GM12873 (cell line): Measurements from ENCODE around the gene ZNF687.

Experiments
- TF ChIP-seq, protein P1 (sequence below): IDR thresholded peaks from 2 replicates; pipeline ENCODE4 v1.5.1; 2012; ENCODE audit warnings: low read depth, mild to moderate bottlenecking, moderate library complexity, low read length, control low read depth; ENCODE audit not compliant: insufficient read depth; ENCODE audit errors: missing control alignments

Gene ZNF687

DNA sequence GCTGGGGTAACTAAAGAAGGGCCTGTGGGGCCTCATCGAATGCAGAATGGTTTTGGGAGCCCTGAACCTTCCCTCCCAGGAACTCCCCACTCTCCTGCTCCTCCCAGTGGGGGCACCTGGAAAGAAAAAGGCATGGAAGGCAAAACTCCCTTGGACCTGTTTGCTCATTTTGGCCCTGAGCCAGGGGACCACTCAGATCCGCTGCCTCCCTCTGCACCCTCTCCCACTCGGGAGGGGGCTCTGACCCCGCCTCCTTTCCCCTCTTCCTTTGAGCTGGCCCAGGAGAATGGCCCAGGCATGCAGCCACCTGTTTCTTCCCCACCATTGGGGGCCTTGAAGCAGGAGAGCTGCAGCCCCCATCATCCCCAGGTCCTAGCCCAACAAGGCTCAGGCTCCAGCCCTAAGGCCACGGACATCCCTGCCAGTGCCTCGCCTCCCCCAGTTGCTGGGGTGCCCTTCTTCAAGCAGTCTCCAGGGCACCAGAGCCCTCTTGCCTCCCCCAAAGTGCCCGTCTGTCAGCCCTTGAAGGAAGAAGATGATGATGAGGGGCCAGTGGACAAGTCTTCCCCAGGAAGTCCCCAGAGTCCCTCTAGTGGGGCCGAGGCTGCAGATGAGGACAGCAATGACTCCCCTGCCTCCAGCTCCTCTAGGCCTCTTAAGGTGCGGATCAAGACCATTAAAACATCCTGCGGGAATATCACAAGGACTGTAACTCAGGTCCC, 4.7 kb downstream of the ZNF687 start:
- TF ChIP-seq, protein P1, sequence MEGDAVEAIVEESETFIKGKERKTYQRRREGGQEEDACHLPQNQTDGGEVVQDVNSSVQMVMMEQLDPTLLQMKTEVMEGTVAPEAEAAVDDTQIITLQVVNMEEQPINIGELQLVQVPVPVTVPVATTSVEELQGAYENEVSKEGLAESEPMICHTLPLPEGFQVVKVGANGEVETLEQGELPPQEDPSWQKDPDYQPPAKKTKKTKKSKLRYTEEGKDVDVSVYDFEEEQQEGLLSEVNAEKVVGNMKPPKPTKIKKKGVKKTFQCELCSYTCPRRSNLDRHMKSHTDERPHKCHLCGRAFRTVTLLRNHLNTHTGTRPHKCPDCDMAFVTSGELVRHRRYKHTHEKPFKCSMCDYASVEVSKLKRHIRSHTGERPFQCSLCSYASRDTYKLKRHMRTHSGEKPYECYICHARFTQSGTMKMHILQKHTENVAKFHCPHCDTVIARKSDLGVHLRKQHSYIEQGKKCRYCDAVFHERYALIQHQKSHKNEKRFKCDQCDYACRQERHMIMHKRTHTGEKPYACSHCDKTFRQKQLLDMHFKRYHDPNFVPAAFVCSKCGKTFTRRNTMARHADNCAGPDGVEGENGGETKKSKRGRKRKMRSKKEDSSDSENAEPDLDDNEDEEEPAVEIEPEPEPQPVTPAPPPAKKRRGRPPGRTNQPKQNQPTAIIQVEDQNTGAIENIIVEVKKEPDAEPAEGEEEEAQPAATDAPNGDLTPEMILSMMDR, result no peak

DNA sequence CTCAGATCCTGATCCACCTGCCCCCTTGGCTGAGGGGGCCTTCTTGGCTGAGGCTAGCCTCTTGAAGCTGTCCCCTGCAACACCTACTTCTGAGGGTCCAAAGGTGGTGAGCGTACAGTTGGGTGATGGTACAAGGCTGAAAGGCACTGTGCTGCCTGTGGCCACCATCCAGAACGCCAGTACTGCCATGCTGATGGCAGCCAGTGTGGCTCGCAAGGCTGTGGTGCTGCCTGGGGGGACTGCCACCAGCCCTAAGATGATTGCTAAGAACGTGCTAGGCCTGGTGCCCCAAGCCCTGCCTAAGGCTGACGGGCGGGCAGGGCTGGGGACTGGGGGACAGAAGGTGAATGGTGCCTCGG, 5.2 kb downstream of the ZNF687 start:
- TF ChIP-seq, protein P1, result no peak

DNA sequence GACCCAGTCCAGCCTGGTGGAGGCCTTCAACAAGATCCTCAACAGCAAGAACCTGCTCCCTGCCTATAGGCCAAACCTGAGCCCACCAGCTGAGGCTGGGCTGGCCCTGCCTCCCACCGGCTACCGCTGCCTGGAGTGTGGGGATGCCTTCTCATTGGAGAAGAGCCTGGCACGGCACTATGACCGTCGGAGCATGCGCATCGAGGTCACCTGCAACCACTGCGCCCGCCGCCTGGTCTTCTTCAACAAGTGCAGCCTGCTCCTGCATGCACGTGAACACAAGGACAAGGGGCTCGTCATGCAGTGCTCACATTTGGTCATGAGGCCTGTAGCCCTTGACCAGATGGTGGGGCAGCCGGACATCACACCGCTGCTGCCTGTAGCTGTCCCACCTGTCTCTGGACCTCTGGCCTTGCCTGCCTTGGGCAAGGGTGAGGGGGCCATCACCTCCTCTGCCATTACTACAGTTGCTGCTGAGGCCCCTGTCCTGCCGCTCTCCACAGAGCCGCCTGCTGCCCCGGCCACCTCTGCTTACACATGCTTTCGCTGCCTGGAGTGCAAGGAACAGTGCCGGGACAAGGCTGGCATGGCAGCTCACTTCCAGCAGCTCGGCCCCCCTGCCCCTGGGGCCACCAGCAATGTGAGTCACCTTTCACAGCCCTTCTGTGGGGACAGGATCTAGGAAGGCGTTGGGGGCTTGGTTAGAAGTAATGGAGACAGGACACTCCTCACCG, 5.8 kb downstream of the ZNF687 start:
- TF ChIP-seq, protein P1, result no peak

DNA sequence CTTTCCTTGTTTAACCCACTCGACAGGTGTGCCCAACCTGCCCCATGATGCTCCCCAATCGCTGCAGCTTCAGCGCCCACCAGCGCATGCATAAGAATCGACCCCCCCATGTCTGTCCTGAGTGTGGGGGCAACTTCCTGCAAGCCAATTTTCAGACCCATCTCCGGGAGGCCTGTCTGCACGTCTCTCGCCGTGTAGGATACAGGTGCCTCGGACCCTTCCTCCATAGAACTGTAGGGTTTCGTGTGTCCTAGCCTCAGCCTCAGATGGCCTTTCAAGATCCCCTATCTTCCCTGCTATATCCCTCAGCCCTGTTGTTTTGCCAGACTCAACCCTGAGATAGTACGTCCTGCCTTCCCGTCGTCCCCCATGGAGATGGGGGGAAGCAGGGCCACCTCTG, 6.4 kb downstream of the ZNF687 start:
- TF ChIP-seq, protein P1, result no peak

DNA sequence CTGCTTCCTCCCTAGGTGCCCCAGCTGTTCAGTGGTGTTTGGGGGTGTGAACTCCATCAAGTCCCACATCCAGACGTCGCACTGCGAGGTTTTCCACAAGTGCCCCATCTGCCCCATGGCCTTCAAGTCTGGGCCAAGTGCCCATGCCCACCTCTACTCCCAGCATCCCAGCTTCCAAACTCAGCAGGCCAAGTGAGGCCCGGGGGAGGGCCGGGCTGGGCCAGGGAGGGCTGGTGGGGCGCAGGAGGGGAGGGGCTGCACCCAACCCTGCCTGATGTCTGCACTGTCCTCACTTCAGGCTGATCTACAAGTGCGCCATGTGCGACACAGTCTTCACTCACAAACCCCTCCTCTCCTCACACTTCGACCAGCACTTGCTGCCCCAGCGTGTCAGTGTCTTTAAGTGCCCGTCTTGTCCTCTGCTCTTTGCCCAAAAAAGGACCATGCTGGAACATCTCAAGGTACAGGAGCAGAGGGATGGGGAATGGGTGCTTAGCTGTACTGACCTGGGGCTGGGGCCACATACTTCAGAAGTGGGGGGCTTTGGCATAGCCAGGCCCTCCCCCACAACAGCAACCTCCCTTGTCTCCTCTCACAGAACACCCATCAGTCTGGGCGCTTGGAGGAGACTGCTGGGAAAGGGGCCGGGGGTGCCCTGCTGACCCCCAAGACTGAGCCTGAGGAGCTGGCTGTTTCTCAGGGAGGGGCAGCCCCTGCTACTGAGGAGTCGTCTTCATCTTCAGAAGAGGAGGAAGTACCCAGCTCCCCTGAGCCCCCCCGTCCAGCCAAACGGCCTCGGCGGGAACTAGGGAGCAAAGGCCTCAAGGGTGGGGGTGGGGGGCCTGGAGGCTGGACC, 7.2 kb downstream of the ZNF687 start:
- TF ChIP-seq, protein P1, result no peak

DNA sequence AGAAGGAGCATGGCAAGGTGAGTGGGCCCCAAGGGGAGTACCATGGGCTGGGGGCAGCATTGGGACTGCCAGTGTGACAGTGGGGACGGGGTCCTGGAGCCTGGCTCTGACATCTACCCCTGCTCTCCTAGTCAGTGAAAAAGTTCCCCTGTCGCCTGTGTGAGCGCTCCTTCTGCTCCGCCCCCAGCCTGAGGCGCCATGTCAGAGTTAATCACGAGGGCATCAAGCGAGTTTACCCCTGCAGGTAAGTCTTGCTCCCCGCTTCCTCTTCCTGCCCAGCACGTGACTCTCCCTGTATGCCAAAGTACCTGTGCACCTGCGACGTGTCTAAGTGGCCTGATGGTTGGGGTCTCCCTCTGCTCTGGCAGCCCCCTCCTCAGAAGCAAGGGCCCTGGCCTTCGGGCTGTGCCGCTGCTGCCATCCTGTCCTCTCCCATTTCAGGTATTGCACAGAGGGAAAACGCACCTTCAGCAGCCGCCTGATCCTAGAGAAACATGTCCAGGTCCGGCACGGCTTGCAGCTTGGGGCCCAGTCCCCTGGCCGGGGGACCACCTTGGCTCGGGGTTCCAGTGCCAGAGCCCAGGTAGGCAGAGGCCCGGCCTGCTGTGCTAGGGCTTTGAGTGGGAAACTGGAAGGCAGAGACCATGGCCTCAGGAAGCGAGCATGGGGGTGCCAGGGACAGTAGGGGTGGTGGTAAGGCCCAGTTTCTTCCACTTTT, 8.1 kb downstream of the ZNF687 start:
- TF ChIP-seq, protein P1, result no peak
